Heart left ventricle (tissue), 13 donors: ENCODE measurements around the gene HCN3.

ENCODE experiments used
- POLR2A ChIP-seq, 2 donors: fragments of 450-650 bp; IDR thresholded peaks; one replicate each; pipeline ENCODE4 v1.6.1; 2017; ENCODE audit warnings: antibody characterized with exemption in 2 of 2, mild to moderate bottlenecking in 2 of 2, moderate library complexity in 2 of 2
- TF ChIP-seq, protein P1 (sequence below), 12 donors: fragments of 200-600 bp; sonication (generic) in 4 of 12; IDR thresholded peaks; one replicate each; pipeline versions ENCODE4 v1.5.0 to v1.8.0; 2018 to 2022; ENCODE audit warnings: antibody characterized with exemption in 12 of 12, mild to moderate bottlenecking in 5 of 12
- donor health status: ischemic (EF 13 %, LVEDD 7.1; RV severe dilation, severe dysfunction).
- donor health status: DM: no; HTN: yes; CAD: no.
- donor health status: DM: no; HTN: no; CAD: no.
- donor health status: ischemic (EF 25% LVEDD 6.9; RV normal size, moderate dysfunction).
- donor health status: ischemic (EF 25% LVEDD 5.7; RV mildly dilated, moderate dysfunction).
- donor health status: ischemic (EF 35%, LVEDD 5.7; RV mildly dilated, moderate dysfunction).
- donor health status: nonischemic (EF 11% LVEDD 7.7; RV severe dilation, severe dysfunction).
- donor health status: DM: yes; HTN: yes; CAD: no.
- donor health status: PGD.
- donor health status: ischemic (EF 29% LVEDD 5.4; RV normal size, mild dysfunction).
- donor health status: nonischemic (EF 23%, LVEDD 6.1; RV moderate dilation, normal function).

DNA sequence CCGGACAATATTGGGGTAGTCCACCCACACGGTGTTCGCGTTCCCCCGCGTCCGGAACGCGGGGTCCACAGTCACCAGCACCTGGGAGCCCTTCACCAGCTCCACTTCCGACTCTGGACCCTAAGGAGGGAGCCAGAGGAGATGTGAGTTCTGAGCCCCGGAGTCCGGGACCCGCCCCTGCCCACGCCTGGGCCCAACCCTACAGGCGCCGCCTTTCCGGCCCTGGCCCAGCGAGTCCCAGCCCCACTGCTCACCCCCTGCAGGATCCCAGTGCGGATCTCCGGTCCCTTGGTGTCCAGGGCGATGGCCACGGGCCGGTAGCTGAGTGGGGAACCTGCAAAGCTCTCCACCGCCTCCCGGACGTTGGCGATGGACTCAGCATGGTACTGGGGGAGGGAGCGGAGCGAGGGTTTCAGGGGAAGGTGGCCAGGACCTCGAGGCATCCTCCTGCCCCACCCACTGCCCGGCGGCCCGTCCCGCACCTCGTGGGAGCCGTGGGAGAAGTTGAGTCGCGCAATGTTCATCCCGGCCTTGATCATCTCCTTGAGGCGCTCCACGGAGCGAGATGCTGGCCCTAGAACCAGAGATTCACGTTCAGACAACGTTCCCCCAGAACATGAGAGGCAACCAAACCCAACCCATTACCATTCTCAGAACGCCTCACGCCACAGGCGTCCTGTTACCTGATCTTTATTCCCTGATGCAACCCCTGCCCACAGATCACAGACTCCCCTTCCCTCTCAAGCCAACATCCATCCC is 18.1 kb downstream of the HCN3 start:
- TF ChIP-seq POLR2A (IDR thresholded peaks at IDR 0.05), result no peak
- TF ChIP-seq, protein P1, sequence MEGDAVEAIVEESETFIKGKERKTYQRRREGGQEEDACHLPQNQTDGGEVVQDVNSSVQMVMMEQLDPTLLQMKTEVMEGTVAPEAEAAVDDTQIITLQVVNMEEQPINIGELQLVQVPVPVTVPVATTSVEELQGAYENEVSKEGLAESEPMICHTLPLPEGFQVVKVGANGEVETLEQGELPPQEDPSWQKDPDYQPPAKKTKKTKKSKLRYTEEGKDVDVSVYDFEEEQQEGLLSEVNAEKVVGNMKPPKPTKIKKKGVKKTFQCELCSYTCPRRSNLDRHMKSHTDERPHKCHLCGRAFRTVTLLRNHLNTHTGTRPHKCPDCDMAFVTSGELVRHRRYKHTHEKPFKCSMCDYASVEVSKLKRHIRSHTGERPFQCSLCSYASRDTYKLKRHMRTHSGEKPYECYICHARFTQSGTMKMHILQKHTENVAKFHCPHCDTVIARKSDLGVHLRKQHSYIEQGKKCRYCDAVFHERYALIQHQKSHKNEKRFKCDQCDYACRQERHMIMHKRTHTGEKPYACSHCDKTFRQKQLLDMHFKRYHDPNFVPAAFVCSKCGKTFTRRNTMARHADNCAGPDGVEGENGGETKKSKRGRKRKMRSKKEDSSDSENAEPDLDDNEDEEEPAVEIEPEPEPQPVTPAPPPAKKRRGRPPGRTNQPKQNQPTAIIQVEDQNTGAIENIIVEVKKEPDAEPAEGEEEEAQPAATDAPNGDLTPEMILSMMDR (IDR thresholded peaks at IDR 0.05), result no peak
